T-helper 17 cell (primary cell): ENCODE data around the gene SEC22C. TPM values are rescaled to one million over a fixed set of nuclear protein-coding genes. Genes with fewer than 3 reads are reported as not detected.

Experiments
- ATAC-seq: fragments of 150-1000 bp; cut with Tn5 transposase; 2 replicates; pipeline ENCODE4 v1.10.0; 2021; ENCODE audit warnings: mild to moderate bottlenecking, moderate library complexity
- DNase-seq, 3 donors: peaks; one replicate each; pipeline versions ENCODE4 v3.0.0 to v3.0.0-alpha.2; 2020 to 2021
- H3K9me3 ChIP-seq: one replicate; pipeline ENCODE4 v1.7.0; 2013; ENCODE audit warnings: low read length, mild to moderate bottlenecking; ENCODE audit not compliant: control insufficient read depth, poor library complexity, severe bottlenecking
- H3K27ac Mint-ChIP-seq: one replicate; pipeline ENCODE4 v1.8.0; 2022; ENCODE audit warnings: mild to moderate bottlenecking, moderate library complexity, mixed read lengths
- H3K27me3 Mint-ChIP-seq: one replicate; pipeline ENCODE4 v1.8.0; 2022; ENCODE audit warnings: mixed read lengths
- H3K36me3 Mint-ChIP-seq: one replicate; pipeline ENCODE4 v1.8.0; 2022; ENCODE audit warnings: low read depth, mixed read lengths
- H3K4me1 Mint-ChIP-seq: one replicate; pipeline ENCODE4 v1.8.0; 2022; ENCODE audit warnings: mild to moderate bottlenecking, mixed read lengths
- H3K4me3 Mint-ChIP-seq: one replicate; pipeline ENCODE4 v1.8.0; 2022; ENCODE audit warnings: mild to moderate bottlenecking, moderate library complexity, mixed read lengths
- total RNA-seq, 4 donors: library from RNA in 2 of 4; stranded (reverse) in 2 of 4; gene quantifications; one replicate each; pipeline ENCODE4 v1.2.3 and lab custom pipeline; 2022 to 2026

SEC22C gene
- total RNA-seq, 2 donors from 2014 or later = 83.2 to 84.5 TPM

GRCh38 chr3:42501681-42502428 lies 79.9 kb downstream of the SEC22C start:
- no peaks in the 10 kb centered on the region for H3K36me3 Mint-ChIP-seq
- H3K4me3 Mint-ChIP-seq = peak overlapping the region; percentile 97
- DNase-seq (peak; percentile 49 to 57 (median 50)), ATAC-seq (peak; percentile 58)
- peak overlapping the region; percentile 66 for H3K27ac Mint-ChIP-seq
- peaks cover 38% of the 10 kb centered on the region for H3K4me1 Mint-ChIP-seq
- H3K9me3 ChIP-seq = no peaks in the 10 kb centered on the region
- peaks cover 41% of the 10 kb centered on the region for H3K27me3 Mint-ChIP-seq

- H3K9me3 ChIP-seq = no peaks in the 10 kb centered on the region
- H3K4me1 Mint-ChIP-seq = peaks cover 36% of the 10 kb centered on the region
- peak overlapping the region; percentile 97 for H3K4me3 Mint-ChIP-seq
- H3K27me3 Mint-ChIP-seq = peaks cover 41% of the 10 kb centered on the region
- H3K27ac Mint-ChIP-seq = peak overlapping the region; percentile 66
- H3K36me3 Mint-ChIP-seq = no peaks in the 10 kb centered on the region
- no peak for ATAC-seq
- no peak for DNase-seq
Observed at GRCh38 chr3:42501321-42501680, 80.5 kb downstream of the SEC22C start.

- H3K27me3 Mint-ChIP-seq = peaks cover 41% of the 10 kb centered on the region
- no peaks in the 10 kb centered on the region for H3K36me3 Mint-ChIP-seq
- peaks cover 33% of the 10 kb centered on the region for H3K4me1 Mint-ChIP-seq
- no peak overlapping the region for H3K27ac Mint-ChIP-seq
- H3K4me3 Mint-ChIP-seq = peak overlapping the region; percentile 97
- H3K9me3 ChIP-seq = no peaks in the 10 kb centered on the region
- no peak for DNase-seq
- ATAC-seq = no peak
Observed at GRCh38 chr3:42500909-42501308, 80.9 kb downstream of the SEC22C start.

GRCh38 chr3:42500091-42500490 lies 81.7 kb downstream of the SEC22C start:
- Mint-ChIP-seq H3K36me3 (no peaks in the 10 kb centered on the region), H3K27me3 (peaks cover 41% of the 10 kb centered on the region), H3K27ac (no peak overlapping the region), H3K4me1 (peaks cover 33% of the 10 kb centered on the region), H3K4me3 (no peak overlapping the region)
- no peaks in the 10 kb centered on the region for H3K9me3 ChIP-seq
- DNase-seq (no peak), ATAC-seq (no peak)

GRCh38 chr3:42499478-42499871 lies 82.3 kb downstream of the SEC22C start:
- H3K4me1 Mint-ChIP-seq = peaks cover 33% of the 10 kb centered on the region
- no peak overlapping the region for H3K27ac Mint-ChIP-seq
- peaks cover 41% of the 10 kb centered on the region for H3K27me3 Mint-ChIP-seq
- no peak overlapping the region for H3K4me3 Mint-ChIP-seq
- no peak for ATAC-seq
- no peaks in the 10 kb centered on the region for H3K36me3 Mint-ChIP-seq
- no peak for DNase-seq
- no peaks in the 10 kb centered on the region for H3K9me3 ChIP-seq

GRCh38 chr3:42498791-42499477 lies 82.8 kb downstream of the SEC22C start:
- H3K9me3 ChIP-seq = no peaks in the 10 kb centered on the region
- ATAC-seq (no peak), DNase-seq (peak in 1 of 3 donors; percentile 5)
- Mint-ChIP-seq H3K4me1 (peaks cover 28% of the 10 kb centered on the region), H3K27ac (no peak overlapping the region), H3K4me3 (no peak overlapping the region), H3K36me3 (no peaks in the 10 kb centered on the region), H3K27me3 (peaks cover 41% of the 10 kb centered on the region)

- Mint-ChIP-seq H3K27ac (no peak overlapping the region), H3K4me3 (no peak overlapping the region), H3K4me1 (peaks cover 19% of the 10 kb centered on the region), H3K27me3 (peaks cover 41% of the 10 kb centered on the region), H3K36me3 (no peaks in the 10 kb centered on the region)
- ATAC-seq (no peak), DNase-seq (no peak)
- no peaks in the 10 kb centered on the region for H3K9me3 ChIP-seq
Observed at GRCh38 chr3:42498034-42498433, 83.7 kb downstream of the SEC22C start.

Other genes with a start within 250 kb of the SEC22C start
- not detected for gene LYZL4, start 171.4 kb downstream of the SEC22C start, total RNA-seq
- gene VIPR1, start 79.3 kb downstream of the SEC22C start, total RNA-seq = 10 to 100 TPM; 33.4 to 72.9 TPM
- 10 to 100 TPM; 42.7 to 49.1 TPM for gene SS18L2, start 8.9 kb upstream of the SEC22C start, total RNA-seq
- 100 to 1,000 TPM; 240 to 241 TPM for gene NKTR, start 18.7 kb upstream of the SEC22C start, total RNA-seq
- 1 to 10 TPM in 1 of 2 donors, under 1 TPM in 1; 0.89 to 1.1 TPM for gene ZBTB47, start 71.7 kb upstream of the SEC22C start, total RNA-seq
- gene KLHL40, start 103.6 kb upstream of the SEC22C start, total RNA-seq = not detected
- gene HHATL, start 120.8 kb upstream of the SEC22C start, total RNA-seq = not detected
- gene CCDC13, start 191.3 kb upstream of the SEC22C start, total RNA-seq = under 1 TPM in 1 of 2 donors, not detected in 1; 0.94 TPM
- gene HIGD1A, start 222.5 kb upstream of the SEC22C start, total RNA-seq = 10 to 100 TPM; 20.7 to 29.2 TPM
- gene ACKR2, start 227.5 kb upstream of the SEC22C start, total RNA-seq = under 1 TPM; 0.10 to 0.35 TPM